KMS-11 (cell line): ENCODE results near the gene LYPD1.

Experiments used
- H2AFZ ChIP-seq: fragments of 200-600 bp; sonication (generic); 2 replicates; pipeline ENCODE4 v1.6.1; 2016; ENCODE audit warnings: antibody characterized with exemption, mixed run types, low read depth
- H3K27ac ChIP-seq: fragments of 200-600 bp; sonication (generic); 2 replicates; pipeline ENCODE4 v1.6.1; 2016; ENCODE audit warnings: mild to moderate bottlenecking, mixed run types
- H3K27me3 ChIP-seq: fragments of 200-600 bp; sonication (generic); 2 replicates; pipeline ENCODE4 v1.6.1; 2017; ENCODE audit warnings: mild to moderate bottlenecking, low read depth, mixed run types, moderate library complexity; ENCODE audit not compliant: insufficient read depth
- H3K36me3 ChIP-seq: fragments of 200-600 bp; sonication (generic); 2 replicates; pipeline ENCODE4 v1.6.1; 2017; ENCODE audit warnings: mild to moderate bottlenecking, mixed run types; ENCODE audit not compliant: insufficient read depth
- H3K4me1 ChIP-seq: fragments of 200-600 bp; sonication (generic); 2 replicates; pipeline ENCODE4 v1.6.1; 2016; ENCODE audit warnings: mild to moderate bottlenecking, low read depth, mixed run types; ENCODE audit not compliant: poor library complexity, severe bottlenecking
- H3K4me2 ChIP-seq: fragments of 200-600 bp; sonication (generic); 2 replicates; pipeline ENCODE4 v1.7.0; 2016; ENCODE audit warnings: mild to moderate bottlenecking, mixed run types
- H3K4me3 ChIP-seq: fragments of 200-600 bp; sonication (generic); IDR thresholded peaks from 2 replicates; pipeline ENCODE4 v1.6.1; 2017; ENCODE audit warnings: low read depth, low read length, mixed read lengths; ENCODE audit not compliant: insufficient read depth
- H3K79me2 ChIP-seq: fragments of 200-600 bp; sonication (generic); 2 replicates; pipeline ENCODE4 v1.6.1; 2016; ENCODE audit warnings: low read depth, mixed run types; ENCODE audit not compliant: insufficient read depth
- H3K9ac ChIP-seq: fragments of 200-600 bp; sonication (generic); 2 replicates; pipeline ENCODE4 v1.6.1; 2016; ENCODE audit warnings: mild to moderate bottlenecking, mixed run types
- H4K20me1 ChIP-seq: fragments of 200-600 bp; sonication (generic); 2 replicates; pipeline ENCODE4 v1.6.1; 2016; ENCODE audit warnings: mild to moderate bottlenecking, mixed run types; ENCODE audit not compliant: insufficient read depth
- CTCF ChIP-seq: fragments of 200-600 bp; sonication (generic); conservative IDR thresholded peaks from 2 replicates; pipeline ENCODE4 v1.6.1; 2017; ENCODE audit warnings: low read depth, mild to moderate bottlenecking, antibody characterized with exemption, low read length, moderate library complexity, mixed read lengths

LYPD1 gene

GRCh38 chr2:132645176-132645575, 24.8 kb downstream of the LYPD1 start:
- H3K27ac ChIP-seq: no peak overlapping the region
- H2AFZ ChIP-seq: no peak overlapping the region
- H3K4me3 ChIP-seq: no peak overlapping the region
- H3K9ac ChIP-seq: no peak overlapping the region
- no peaks in the 10 kb centered on the region for H4K20me1 ChIP-seq
- no peaks in the 10 kb centered on the region for H3K27me3 ChIP-seq
- no peak overlapping the region for H3K4me2 ChIP-seq
- no peaks in the 10 kb centered on the region for H3K36me3 ChIP-seq
- no peaks in the 10 kb centered on the region for H3K79me2 ChIP-seq
- no peaks in the 10 kb centered on the region for H3K4me1 ChIP-seq
- TF ChIP-seq CTCF: no peak

GRCh38 chr2:132642415-132642814, 27.6 kb downstream of the LYPD1 start:
- H3K27ac ChIP-seq: no peak overlapping the region
- no peaks in the 10 kb centered on the region for H3K4me1 ChIP-seq
- H4K20me1 ChIP-seq: no peaks in the 10 kb centered on the region
- H2AFZ ChIP-seq: no peak overlapping the region
- H3K4me2 ChIP-seq: no peak overlapping the region
- no peaks in the 10 kb centered on the region for H3K79me2 ChIP-seq
- no peak for TF ChIP-seq CTCF
- H3K27me3 ChIP-seq: no peaks in the 10 kb centered on the region
- H3K9ac ChIP-seq: no peak overlapping the region
- H3K36me3 ChIP-seq: no peaks in the 10 kb centered on the region
- H3K4me3 ChIP-seq: no peak overlapping the region

- H2AFZ ChIP-seq: no peak overlapping the region
- no peak overlapping the region for H3K27ac ChIP-seq
- no peak overlapping the region for H3K4me3 ChIP-seq
- H3K36me3 ChIP-seq: no peaks in the 10 kb centered on the region
- no peak for TF ChIP-seq CTCF
- H3K4me1 ChIP-seq: no peaks in the 10 kb centered on the region
- H3K4me2 ChIP-seq: no peak overlapping the region
- H3K27me3 ChIP-seq: no peaks in the 10 kb centered on the region
- no peak overlapping the region for H3K9ac ChIP-seq
- H3K79me2 ChIP-seq: no peaks in the 10 kb centered on the region
- no peaks in the 10 kb centered on the region for H4K20me1 ChIP-seq
These were observed 28.2 kb downstream of the LYPD1 start for GRCh38 chr2:132641819-132642218.

DNA sequence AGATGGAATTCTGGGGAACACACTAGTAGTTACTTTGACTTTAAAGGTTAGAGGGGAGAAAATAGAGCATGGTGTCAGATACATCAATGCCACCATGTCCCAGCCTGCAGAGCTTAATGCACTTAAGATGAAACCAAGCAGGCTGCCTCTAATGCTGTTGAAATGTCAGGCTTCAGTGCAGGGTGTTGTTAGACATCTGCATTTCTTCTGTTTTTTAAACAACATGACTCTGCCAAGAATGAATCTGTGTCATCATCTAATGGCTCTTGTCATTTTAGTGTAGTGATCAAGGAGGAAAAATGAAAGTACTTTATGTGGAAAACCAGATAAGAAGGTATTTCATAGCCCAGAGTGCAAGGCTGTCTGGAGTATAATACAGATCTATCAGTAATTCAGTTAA, 29.9 kb downstream of the LYPD1 start:
- H3K4me2 ChIP-seq: no peak overlapping the region
- no peak overlapping the region for H3K9ac ChIP-seq

More for the DNA sequence above, 29.9 kb downstream of the LYPD1 start:
- Histone ChIP-seq H3K27me3 (no peaks in the 10 kb centered on the region), H3K36me3 (no peaks in the 10 kb centered on the region), H3K4me3 (no peak overlapping the region), H3K4me1 (no peaks in the 10 kb centered on the region), H4K20me1 (no peaks in the 10 kb centered on the region), H2AFZ (no peak overlapping the region), H3K27ac (no peak overlapping the region), H3K79me2 (no peaks in the 10 kb centered on the region)
- TF ChIP-seq CTCF: no peak
